HG03095 (cell line): Measurements from ENCODE around the gene FBXO42.

ENCODE experiments used
- ATAC-seq: cut with Tn5 transposase; IDR thresholded peaks from one replicate; pipeline ENCODE4 v1.9.1; 2021; ENCODE audit warnings: moderate library complexity; ENCODE audit not compliant: unreplicated experiment

FBXO42 gene

DNA sequence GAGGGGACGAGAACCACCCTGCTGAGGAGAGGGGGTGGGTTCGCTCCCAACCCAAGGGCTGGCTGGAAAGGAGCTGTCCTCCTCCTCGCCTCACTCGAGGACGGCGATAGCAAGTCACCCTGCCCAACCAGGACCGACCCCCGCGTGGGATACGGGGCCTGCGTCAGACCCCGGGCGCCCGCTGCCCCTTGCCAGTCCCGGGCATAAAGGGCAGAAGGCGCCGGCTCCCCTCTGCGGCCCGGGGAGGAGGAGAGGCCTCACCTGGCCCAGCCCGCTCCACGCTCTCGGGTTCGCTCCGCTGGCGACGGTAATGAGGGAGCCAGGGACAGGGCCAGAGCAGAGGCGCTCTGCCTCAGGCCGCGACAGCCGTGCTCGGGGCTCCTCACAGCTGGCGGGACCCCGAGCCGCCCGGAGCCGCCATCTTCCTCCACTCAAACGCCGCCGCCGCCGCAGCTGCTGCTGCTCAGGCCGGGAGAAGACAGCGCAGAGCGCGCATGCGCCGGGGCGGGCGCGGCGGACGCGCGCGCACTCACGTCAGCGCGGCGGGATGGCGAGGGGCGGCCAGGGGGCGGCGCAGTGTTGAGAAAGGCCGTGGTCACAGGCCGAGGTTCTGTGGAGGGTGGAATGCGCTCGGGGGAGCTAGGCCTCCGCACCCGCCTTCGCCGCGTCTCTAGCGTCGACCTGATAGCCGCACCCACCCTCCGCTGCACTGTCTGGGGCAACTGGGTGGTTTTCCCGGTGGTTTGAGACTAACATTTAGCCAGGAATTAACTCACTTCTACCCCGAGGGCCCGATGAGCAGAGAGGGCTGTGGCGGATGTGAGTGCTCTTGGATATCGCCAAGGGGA lies at the start of gene FBXO42:
Gene FBXO42, minus strand, starts transcription at position 487 of the 848 bp plus-strand sequence. CDS start 37,062 bp downstream, outside the sequence.
- peak; percentile 89 for ATAC-seq

DNA sequence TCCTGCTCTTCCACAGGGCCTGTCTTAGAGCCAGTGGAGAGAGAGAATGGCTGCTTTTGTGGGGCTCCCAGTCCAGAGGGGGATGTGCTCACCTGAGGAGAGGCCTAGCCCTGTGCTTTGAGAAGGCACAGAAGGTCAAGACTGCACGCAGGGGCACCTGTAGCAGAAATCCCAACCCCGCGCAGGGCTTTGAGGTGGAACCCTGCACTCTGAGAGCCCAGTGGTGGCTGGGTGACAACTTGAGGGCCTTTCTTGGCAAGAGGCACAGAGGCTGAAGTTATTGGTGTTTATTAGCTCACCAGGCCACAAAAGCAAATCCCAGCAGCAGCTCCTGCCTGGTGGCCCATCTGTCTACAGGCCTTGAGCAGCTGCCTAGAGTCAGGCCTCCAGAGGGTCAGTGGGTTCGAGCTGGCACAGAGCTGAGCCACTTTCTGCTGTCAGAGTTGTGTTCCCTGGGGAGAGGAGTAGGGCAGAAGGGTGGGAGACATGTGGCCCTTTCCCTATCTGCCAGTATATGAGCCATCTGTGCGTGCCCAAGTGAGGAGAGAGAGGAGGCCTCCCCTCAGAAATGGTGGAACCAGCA lies 46.2 kb upstream of the FBXO42 start:
- no peak for ATAC-seq

DNA sequence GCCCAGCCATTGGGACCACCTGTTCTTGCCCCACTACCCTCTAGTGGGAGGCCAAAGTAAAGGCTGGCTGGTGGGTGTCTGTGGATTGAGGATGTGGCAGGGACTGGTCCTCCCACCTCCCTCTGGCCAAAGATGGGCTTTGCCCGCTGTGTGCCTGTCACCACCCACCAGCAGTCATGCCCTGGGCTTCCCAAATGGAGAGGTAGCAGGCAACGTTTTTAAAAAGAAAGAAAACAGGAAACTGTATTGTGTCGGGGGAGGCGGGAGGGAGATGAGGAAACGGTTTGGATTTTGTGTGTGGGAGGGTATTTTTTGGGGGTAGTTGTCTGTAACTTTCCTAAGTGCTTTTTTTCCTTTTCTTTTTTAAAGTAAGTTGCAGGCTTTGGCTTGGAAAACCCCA lies 44.8 kb upstream of the FBXO42 start:
- ATAC-seq, result no peak

DNA sequence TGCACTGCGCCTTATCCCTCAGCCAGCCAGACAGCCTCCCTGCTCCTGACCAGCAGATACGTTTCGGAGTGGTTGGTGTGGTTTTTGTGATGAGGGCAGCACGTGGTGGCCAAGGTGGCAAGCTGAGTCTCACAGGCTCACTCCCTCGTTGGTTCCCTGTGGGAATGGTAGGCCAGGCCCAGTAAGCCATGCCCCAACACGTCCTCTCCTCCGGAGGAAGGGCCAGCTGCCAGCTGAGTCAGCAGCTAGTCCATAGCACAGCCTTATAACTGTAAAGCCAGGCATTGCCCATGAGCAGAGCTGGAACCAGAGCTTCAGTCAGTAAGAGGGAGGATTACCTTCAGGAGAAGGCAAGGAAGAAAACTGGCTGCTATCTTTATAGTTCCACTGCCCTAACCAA lies 44.3 kb upstream of the FBXO42 start:
- ATAC-seq, result no peak

DNA sequence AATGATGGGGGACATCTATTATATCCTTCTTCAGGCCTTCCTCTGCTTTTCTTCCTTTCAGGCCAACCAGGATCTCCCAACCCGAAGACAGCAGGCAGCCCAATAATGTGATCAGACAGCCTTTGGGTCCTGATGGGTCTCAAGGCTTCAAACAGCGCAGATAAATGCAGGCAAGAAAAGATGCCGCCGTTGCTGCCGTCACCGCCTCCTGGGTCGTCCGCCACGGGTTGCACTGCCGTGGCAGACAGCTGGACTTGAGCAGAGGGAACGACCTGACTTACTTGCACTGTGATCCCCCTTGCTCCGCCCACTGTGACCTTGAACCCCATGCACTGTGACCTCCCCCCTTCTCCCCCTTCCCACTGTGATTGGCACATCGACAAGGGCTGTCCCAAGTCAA lies 42.7 kb upstream of the FBXO42 start:
- no peak for ATAC-seq

DNA sequence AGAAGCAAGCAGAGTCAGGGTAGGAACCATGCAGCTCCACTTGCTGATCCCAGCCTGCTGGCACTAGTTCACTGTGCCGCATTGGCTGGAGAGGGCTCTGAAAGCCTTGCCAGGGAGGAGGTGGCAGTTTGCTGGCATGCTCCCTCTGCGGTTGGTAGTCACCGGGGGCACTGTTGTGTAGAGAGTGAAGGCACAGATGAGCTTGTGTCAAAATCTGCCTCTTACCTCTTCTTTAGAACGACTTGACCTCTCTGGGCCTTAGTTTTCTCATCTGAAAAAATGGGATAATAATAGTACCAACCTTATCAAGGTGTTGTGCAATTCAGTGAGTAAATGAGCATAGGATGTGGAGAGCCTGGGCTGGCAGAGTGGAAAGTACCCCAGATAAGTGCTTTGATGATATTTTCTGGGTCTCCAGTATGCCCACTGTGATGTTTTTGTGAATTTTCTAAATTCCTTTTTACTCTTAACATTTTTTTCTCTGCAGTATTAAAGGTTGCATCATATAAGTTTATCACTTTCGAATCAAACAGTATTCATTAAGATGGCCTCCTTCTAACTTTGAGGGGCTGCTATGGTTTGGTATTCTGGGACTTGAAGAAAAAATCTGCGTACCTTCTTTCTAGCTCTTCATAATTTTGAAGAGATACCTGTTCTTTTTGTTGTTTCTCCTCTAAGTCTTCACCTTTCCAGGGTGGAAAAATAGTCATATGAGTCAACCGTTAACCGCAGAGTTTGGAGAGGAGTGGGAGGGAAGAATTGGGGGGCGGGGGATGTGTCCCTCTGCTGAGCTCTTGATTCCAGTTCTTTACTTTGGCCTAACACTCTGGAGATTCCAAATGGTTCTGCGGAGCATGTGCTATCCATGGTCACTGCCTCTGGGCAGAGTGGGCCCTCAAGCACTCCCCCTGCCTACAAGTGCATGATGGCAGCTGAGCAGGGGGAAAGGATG lies 41.6 kb upstream of the FBXO42 start:
- ATAC-seq, result no peak

DNA sequence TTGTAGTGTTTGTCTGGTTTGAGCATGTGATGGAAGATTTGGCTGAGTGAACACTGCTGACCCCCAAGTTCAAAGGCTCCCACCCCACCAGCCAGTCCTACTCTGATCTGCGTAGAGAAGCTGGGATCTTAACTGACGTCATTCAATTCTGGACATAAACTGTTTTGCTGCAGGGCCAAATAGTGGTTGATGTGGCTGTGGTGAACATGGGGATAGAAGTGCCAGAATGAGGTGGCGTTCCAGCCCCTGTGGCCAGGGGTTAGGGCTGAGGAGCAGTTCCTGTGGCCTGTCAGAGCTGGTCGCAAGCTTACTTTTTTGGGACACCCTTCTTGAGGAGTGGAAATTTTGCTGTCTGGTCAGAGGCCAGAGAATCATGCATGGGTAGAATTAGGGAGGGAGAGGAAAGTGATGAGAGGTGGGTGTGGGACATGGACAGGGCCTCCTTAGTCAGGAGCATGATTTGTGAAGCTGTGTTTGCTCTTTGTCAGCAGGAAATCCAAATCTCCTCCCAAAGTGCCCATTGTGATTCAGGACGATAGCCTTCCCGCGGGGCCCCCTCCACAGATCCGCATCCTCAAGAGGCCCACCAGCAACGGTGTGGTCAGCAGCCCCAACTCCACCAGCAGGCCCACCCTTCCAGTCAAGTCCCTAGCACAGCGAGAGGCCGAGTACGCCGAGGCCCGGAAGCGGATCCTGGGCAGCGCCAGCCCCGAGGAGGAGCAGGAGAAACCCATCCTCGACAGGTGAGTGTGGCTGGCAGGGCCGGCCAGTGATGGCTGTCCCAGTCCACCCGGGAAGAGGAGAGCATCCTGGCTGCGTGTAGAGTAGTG lies 40.7 kb upstream of the FBXO42 start:
- no peak for ATAC-seq

DNA sequence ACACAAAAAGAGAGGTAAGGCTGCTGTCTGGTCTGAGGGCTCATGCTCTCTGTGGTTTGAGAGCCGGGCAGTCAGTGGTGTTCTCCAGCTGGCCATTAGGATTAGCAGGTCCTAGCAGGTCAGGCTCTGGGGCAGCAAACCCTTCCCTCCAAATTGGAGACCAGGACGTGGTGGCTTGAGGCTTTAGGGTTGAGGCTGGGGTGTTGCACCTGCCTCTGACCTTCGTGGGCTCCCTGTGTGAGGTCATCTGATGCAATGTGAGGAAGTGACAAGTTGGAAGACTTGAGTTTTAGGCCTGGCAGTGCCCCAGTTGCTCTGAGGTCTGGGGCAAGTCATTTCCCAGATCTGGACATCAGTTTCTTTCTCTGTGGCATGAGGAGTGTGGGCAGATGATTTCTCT lies 39.1 kb upstream of the FBXO42 start:
- no peak for ATAC-seq

DNA sequence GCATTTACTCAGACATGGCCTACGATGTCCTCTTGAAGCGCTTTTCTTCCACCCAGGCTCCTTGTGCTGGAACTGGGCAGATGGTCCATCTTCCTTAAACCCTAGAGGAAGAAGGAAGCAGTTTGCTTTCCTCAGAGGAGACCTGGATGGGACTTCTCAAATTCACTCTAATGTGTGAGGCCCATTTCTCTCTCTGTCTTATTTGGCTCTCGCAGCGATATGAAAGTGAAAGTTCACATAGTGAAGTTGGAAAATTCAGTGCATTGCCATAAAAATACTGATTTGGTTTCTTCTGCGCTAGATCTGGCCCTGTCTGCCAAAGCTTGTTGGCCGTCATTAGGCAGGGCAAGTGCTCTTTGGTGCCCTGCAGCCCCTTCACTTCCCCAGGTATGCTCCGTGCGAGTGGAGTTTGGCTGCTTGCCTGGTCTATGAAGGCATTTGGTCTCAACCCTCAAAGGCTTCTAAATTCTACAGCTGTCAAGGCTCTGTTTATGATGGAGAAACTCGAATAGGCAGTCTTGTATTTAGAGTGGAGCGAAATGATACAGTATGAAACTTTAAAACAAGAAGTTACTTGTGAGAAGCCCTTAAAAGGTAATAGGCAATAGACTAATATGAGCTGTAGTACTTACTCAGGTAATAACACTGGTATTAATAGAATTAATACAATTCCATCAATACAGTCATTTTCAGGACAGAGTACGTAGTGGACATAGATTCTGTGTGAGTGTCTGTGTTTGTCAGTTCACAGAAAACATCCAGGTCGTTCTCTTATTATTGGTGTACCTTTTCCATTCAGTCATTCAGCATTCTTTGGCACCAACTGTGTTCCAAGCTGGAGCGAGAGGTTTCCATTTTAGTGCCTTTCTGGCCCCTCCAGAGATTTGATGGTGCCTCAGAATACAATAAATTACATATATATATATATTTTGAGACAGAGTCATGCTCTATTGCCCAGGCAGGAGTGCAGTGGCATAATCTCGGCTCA lies 35.2 kb upstream of the FBXO42 start:
- no peak for ATAC-seq

DNA sequence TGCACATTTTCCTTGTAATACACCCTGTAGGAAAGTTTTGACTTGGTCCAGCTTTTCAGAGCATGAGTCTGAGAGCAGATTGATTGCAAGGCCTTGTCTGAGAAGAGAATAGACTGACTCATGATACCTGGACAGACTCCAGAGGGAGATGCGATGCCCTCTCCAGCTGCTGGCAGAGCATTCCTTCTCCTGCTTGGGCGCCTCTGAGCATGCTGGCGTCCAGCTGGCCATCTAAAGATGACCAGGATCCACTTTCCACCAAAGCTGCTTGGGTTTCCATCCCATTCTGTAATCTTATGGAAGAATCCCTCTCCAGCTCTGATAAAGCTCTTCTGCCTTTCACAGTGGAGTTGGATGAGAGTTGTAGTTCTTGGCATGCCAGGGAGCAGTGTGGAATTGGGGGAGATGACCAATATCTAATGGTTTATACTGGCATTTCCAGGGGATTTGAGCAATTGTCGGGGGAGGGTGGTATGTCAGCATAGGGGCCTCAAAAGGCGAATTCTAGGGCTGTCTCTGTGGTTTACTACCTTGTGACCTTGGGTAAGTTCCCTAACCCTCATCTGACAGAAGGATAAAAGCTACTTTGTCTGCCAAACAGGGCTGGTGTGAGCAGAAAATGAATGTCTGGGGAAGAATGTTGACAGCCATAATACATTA lies 34.3 kb upstream of the FBXO42 start:
- no peak for ATAC-seq

DNA sequence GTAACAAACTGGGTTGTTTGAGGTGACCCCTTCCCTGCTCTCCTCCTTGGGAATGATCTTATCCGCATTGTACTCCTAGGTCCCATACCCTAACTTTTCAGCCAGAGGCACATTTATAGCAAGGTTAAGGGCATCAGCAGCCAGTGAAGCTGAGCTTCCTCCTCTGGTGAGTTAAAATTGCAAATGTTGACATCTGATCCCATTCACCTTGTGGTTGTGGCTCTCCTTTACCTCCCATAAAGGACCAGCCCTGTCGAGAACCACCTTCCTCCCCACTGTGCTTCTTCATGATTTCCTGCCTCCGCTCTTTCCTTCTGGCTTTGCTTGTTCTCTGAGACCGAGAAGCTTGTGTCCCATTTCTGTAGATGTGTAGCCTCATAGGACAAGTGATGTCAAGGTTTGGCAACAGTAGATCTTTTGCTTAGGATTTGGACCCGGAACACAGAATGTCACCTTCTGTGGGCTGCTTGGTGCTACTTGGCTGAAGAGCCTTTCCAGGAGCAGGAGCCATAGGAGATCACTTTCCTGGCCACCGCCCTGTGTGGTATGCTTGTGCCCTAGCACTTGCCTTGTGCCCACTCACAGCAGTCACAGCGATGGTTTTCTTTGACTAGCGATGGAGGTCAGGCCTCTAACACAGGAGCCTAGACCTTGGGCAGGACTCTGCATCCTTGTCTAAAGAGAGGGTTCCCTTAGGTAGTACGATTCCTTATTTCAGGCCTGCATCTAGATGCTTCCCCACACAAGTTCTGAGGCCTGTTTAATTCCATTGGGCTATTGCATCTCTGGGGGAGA lies 33.6 kb upstream of the FBXO42 start:
- no peak for ATAC-seq

DNA sequence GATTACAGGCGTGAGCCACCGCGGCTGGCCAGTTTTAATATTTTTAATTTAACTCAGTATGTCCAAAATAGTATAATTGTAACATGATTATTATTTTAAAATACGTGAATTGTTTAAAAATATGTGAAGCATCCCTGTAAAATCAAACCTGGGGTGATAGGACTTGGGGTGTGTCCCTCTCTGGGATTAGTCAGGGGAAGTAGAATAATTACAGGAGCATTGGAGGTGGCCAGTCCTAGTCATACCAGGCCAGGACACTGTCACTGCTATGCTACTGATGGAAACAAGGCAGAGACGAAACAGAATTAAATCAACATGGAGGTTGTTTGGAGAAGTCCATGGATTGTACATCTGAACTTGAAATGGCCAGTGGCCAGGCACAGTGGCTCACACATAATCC lies 31.6 kb upstream of the FBXO42 start:
- ATAC-seq, result no peak

DNA sequence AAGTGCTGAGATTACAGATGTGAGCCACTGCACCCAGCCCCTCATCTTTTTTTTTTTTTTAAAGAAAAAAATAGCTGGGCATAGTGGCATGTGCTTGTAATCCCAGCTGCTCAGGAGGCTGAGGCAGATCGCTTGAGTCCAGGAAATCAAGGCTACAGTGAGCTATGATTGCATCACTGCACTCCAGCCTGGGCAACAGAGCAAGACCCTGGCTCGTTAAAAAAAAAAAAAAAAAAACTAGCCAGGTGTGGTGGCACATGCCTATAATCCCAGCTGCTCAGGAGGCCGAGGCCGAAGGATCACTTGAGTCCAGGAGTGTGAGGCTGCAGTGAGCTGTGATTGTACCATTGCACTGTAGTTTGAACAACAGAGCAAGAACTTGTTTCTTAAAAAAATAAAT lies 28.6 kb upstream of the FBXO42 start:
- no peak for ATAC-seq

DNA sequence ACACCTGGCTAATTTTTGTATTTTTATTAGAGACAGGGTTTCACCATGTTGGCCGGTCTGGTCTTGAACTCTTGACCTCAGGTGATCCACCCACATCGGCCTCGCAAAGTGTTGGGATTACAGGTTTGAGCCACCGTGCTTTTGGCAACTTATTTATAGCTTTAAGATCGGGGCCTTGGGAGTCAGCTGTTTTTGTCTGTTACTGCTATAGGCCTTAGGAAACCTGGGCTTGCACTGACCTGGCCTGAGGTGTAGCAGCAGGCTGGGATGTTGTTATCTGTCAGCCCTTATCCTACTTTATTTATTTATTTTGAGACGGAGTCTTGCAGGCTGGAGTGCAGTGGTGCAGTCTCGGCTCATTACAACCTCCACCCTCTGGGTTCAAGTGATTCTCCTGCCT lies 26.2 kb upstream of the FBXO42 start:
- no peak for ATAC-seq

DNA sequence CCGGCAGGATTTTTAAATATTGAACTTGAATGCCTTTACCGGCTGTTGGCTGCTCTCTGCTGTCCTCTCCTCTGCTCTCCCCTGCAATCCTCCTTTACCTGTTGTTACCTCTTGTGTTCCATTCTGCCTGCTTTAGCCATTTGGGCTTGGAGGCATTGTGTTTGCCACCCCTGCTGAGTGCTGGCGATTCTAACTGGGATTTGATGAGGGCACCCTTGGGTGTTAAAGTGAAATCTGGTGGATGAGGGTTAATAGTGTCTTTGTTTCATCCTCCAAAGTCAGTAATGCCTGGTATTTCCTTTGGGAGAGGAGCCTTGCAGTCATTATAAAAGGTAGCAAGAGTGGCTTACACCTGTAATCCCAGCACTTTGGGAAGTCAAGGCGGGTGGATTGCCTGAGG lies 24.7 kb upstream of the FBXO42 start:
- no peak for ATAC-seq

DNA sequence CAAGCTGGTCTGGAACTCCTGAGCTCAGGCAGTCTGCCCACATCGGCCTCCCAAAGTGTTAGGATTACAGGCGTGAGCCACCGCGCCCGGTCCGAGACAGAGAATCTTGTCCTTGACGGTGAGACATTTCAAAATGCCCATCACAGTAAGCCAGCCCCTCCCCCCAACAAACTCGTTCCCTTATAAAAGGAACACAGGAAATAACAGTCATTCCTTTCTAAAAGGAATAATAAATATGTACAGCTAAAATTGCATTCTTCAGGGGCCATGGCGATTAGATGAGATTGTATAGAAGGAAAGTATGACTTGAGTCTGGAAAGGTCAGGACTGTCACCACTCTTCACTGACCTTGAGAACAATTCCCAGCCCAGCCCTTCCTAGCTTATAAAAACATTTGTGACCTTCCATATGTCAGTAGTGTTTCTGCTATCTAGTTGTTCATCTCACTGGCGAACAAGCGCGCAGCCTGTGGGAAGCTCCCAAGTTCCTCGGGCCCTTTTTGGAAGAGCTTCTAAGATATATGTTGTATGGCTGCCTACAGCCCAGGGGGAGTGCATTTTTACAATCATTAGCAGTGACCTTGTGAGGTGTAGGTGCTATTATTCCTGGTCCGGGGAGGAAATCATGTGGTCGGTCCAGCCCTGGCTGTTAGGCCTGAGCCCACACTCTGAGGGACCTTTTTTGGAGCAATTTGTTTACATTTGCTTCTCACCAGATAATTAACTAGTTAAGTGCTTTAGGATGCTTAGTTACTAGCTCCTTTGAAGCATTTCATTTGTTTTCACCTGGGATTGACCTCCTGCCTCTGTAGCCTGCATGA lies 23.5 kb upstream of the FBXO42 start:
- no peak for ATAC-seq

DNA sequence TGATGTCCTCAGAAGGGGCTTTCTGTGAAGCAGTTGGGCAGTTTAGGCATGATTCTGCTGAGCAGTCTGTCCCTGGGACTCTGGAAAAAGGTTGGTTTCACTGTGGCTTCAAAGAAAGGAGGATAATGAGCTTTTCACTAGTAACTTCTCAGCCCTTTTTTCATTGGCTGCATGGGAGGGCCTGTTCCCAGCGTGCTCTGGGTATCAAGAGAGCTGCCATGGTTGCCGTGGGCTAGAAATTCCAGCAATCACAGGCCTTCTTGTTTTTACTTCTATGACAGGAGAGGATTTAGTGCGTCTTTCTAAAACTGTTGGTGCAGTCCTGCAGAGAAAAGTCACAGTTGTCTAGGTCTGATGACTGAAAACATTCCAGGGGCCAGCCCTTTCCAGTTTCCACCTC lies 22.0 kb upstream of the FBXO42 start:
- no peak for ATAC-seq
